HPDE6-E6E7 (cell line): ENCODE results near the gene PDSS2.
"Not testable (repeated sequence)": the region's sequence is repeated elsewhere in the genome, so short reads cannot be mapped to it uniquely, and the experiment has no call there.

ENCODE experiments used
- DNase-seq: peaks from one replicate; pipeline ENCODE4 v3.0.0; 2011; ENCODE audit warnings: missing footprints; ENCODE audit errors: extremely low spot score

PDSS2 gene

GRCh38 chr6:107118976-107119375 is 340.4 kb downstream of the PDSS2 start:
- no peak for DNase-seq

DNA sequence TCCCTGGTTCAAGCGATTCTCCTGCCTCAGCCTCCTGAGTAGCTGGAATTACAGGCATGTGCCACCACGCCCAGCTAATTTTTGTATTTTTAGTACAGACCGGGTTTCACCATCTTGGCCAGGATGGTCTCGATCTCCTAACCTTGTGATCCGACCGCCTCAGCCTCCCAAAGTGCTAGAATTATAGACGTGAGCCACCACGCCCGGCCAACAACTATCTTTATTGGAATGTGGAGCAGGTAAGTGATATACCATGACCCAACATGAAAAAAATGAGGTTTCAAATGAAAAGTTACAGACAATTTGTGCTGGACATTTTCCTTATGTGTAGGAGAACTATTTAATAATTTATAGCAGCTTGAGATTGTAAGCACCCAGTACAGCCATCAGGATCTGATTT is 340.8 kb downstream of the PDSS2 start:
- not testable (repeated sequence) for DNase-seq

DNA sequence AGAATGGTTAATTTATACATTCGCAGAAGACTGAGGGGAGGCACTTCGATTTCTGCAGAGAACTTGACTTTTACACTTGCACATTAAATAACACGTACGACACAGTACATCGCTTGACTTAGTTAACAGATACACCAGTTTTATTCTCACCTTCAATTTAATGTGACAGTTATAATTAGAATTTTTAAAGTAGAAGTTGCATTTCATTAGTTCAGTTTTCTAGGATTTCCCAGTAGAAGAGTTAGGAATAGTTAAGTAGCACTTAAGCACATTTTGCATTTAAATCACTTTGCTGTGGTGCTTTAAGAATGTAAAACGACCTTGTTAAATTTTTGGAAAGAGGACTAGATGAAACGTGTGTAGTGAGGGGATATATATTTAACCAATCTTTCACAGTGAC is 342.4 kb downstream of the PDSS2 start:
- DNase-seq = no peak

GRCh38 chr6:107116328-107116892 is 343.0 kb downstream of the PDSS2 start:
- no peak for DNase-seq

- DNase-seq = no peak
Observed at GRCh38 chr6:107115695-107116327, 343.6 kb downstream of the PDSS2 start.

- no peak for DNase-seq
Observed at GRCh38 chr6:107114926-107115694, 344.3 kb downstream of the PDSS2 start, which contains the start of gene BEND3. BEND3 (minus strand) TSS chr6:107115515; CDS start chr6:107099285, 16,230 bp downstream.

GRCh38 chr6:107114213-107114925 is 345.0 kb downstream of the PDSS2 start:
- peak; percentile 73 for DNase-seq

GRCh38 chr6:107110200-107110599 is 349.2 kb downstream of the PDSS2 start:
- DNase-seq = no peak

DNA sequence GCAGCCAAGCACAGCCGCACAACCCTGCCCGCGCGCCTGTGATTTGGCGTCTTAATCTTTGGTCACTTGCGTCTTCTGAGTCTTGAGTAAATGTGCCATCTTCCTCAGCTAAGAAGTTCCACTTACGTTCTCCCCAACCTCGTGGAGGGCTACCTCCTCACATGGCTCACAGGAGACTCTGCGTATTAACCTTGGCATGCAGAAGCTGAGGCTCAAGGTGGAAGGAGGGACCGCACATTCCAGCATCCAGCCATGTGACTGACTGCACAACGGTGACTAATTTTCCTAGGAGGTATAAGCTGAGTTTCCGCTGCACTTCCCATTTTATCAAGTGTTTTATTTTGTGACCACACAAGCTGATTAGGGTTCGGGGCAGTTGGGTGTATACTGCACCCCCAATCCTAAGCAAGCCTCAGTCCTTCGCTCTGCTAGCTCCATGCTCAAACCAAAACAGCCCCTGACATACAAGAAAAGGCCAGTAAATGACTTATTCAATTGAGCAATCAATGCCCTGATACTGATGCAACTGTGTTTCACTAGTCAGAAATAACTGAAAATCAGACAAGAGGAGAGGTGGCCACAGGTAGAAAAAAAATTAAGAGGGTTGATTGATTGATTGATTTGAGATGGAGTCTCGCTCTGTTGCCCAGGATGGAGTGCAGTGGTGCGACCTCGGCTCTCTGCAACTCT is 351.0 kb downstream of the PDSS2 start:
- no peak for DNase-seq

- DNase-seq = no peak
Observed at GRCh38 chr6:107107791-107108190, 351.6 kb downstream of the PDSS2 start.

DNA sequence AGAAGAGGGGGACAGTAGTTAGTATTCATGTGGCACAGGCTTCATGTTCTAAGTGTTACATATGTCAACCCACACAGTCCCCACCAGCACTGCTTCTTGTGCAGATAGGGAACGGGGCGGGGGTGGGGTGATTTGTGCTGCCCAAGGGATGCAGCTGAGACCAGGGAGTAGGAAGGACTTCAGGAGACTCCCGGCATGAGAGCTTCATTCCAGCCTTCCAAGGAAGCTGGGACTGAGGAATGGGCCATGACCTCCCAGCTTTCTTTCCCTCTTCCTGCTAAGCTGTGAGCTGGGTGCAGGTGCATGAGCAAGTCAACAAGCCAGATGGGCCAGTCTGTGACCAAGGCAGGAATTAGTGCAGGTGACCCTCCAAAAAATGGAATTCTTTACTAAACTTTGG is 353.2 kb downstream of the PDSS2 start:
- DNase-seq = no peak

GRCh38 chr6:107105511-107106116 is 353.8 kb downstream of the PDSS2 start:
- DNase-seq = no peak

- DNase-seq = no peak
Observed at GRCh38 chr6:107103082-107103481, 356.3 kb downstream of the PDSS2 start.
